HG03045 (cell line): ENCODE measurements around the gene FGF13.

Experiments used
- ATAC-seq: cut with Tn5 transposase; IDR thresholded peaks from one replicate; pipeline ENCODE4 v1.9.1; 2021; ENCODE audit warnings: mild to moderate bottlenecking, moderate library complexity; ENCODE audit not compliant: unreplicated experiment

The FGF13 gene

GRCh38 chrX:138711399-138712347 is at the start of gene FGF13:
Gene FGF13, minus strand, starts transcription at chrX:138711717. Its CDS starts 714 bp downstream, at chrX:138711003.
- no peak for ATAC-seq

GRCh38 chrX:138759217-138759943 is 47.9 kb upstream of the FGF13 start:
- no peak for ATAC-seq

- ATAC-seq, result no peak
Measured at GRCh38 chrX:138756234-138756633, 44.7 kb upstream of the FGF13 start.

GRCh38 chrX:138754861-138755260 is 43.3 kb upstream of the FGF13 start:
- ATAC-seq, result no peak

- ATAC-seq, result no peak
Measured at GRCh38 chrX:138748480-138748879, 37.0 kb upstream of the FGF13 start.

- ATAC-seq, result no peak
Measured at GRCh38 chrX:138745196-138745595, 33.7 kb upstream of the FGF13 start.

- no peak for ATAC-seq
Measured at GRCh38 chrX:138742217-138742616, 30.7 kb upstream of the FGF13 start.

GRCh38 chrX:138740341-138740740 is 28.8 kb upstream of the FGF13 start:
- ATAC-seq, result no peak

GRCh38 chrX:138723301-138723700 is 11.8 kb upstream of the FGF13 start:
- ATAC-seq, result no peak

GRCh38 chrX:138719396-138719795 is 7.9 kb upstream of the FGF13 start:
- no peak for ATAC-seq

- no peak for ATAC-seq
Measured at GRCh38 chrX:138718941-138719340, 7.4 kb upstream of the FGF13 start.

- no peak for ATAC-seq
Measured at GRCh38 chrX:138710866-138711341, 613 bp downstream of the FGF13 start.

- ATAC-seq, result no peak
Measured at GRCh38 chrX:138709886-138710791, 1.4 kb downstream of the FGF13 start.

GRCh38 chrX:138708268-138708667 is 3.2 kb downstream of the FGF13 start:
- no peak for ATAC-seq

GRCh38 chrX:138704596-138704995 is 6.9 kb downstream of the FGF13 start:
- ATAC-seq, result no peak

- no peak for ATAC-seq
Measured at GRCh38 chrX:138704101-138704500, 7.4 kb downstream of the FGF13 start.

- no peak for ATAC-seq
Measured at GRCh38 chrX:138692591-138692990, 18.9 kb downstream of the FGF13 start.

- no peak for ATAC-seq
Measured at GRCh38 chrX:138691186-138691585, 20.3 kb downstream of the FGF13 start.

GRCh38 chrX:138690591-138690990 is 20.9 kb downstream of the FGF13 start:
- ATAC-seq, result no peak

- ATAC-seq, result no peak
Measured at GRCh38 chrX:138683600-138683999, 27.9 kb downstream of the FGF13 start.

GRCh38 chrX:138669693-138670092 is 41.8 kb downstream of the FGF13 start:
- no peak for ATAC-seq
